BLaER1 (cell line): Measurements from ENCODE around the gene CCDC148.

Experiments
- H3K27ac ChIP-seq: shearing (Covaris generic); formaldehyde crosslinking; 2 replicates; pipeline ENCODE4 v1.8.1; 2022
- H3K27me3 ChIP-seq: shearing (Covaris generic); formaldehyde crosslinking; 2 replicates; pipeline ENCODE4 v1.8.1; 2022
- H3K36me3 ChIP-seq: shearing (Covaris generic); formaldehyde crosslinking; 2 replicates; pipeline ENCODE4 v1.8.1; 2022
- H3K4me1 ChIP-seq: shearing (Covaris generic); formaldehyde crosslinking; 2 replicates; pipeline ENCODE4 v1.8.1; 2022
- H3K4me2 ChIP-seq: shearing (Covaris generic); formaldehyde crosslinking; 2 replicates; pipeline ENCODE4 v1.8.1; 2022
- H3K4me3 ChIP-seq: shearing (Covaris generic); formaldehyde crosslinking; 2 replicates; pipeline ENCODE4 v1.8.1; 2022
- H3K9ac ChIP-seq: shearing (Covaris generic); formaldehyde crosslinking; 2 replicates; pipeline ENCODE4 v1.8.1; 2022
- H3K9me3 ChIP-seq: shearing (Covaris generic); formaldehyde crosslinking; 2 replicates; pipeline ENCODE4 v1.8.1; 2022
- H4K20me1 ChIP-seq: shearing (Covaris generic); formaldehyde crosslinking; 2 replicates; pipeline ENCODE4 v1.8.1; 2022
- Cebpa-rat ChIP-seq: shearing (Covaris generic); IDR thresholded peaks from 2 replicates; pipeline ENCODE4 v1.8.1; 2022

The CCDC148 gene

DNA sequence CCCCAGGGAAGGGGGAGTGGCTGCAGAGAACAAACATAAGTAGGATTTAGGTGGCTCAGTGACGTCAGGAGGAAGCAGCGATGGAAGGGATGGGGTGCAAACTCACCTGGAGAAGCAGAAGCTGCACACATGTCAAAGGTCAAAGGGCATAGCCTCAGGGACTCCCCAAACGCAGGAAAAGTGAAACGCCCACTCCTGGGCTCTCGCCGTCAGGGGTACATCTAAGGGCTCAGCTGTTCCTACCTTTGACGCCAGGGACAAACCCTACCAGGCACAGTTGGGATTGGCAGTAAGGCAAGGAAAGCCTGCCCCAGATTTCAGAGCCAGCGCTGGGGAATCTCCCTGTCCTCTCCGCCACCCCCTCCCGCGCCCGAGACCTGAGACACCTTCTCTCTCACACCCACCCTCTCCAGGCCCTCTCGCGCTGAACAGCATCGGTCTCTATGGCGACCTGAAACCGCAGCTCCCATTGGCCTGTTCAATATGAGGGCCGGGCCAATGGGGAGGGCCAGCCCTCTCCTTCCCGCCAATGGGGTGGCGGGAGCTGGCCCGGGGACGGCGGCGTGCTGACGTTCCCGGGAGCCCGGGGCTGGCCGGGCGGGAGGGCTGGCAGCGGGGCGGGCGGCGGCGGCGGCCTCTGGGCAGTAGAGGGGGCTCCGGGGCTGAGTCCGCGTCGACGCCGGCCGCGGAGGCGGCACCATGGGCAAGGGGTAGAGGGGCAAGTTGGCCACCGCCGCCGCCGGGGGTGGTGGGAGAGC lies at the start of gene CCDC148, which contains the start of gene PKP4:
CCDC148 (minus strand) TSS at position 445 of the 758 bp plus-strand sequence; CDS start at position 131, 314 bp downstream.
PKP4 (plus strand) TSS at position 644 of the 758 bp plus-strand sequence. CDS start 76,233 bp downstream, outside the sequence.
- peaks cover 36% of the 10 kb centered on the region for H4K20me1 ChIP-seq
- H3K9ac ChIP-seq, result peak within 1 kb of the TSS; percentile 79
- TF ChIP-seq Cebpa-rat, result no peak
- no peaks in the 10 kb centered on the region for H3K9me3 ChIP-seq
- H3K36me3 ChIP-seq, result no peaks in the 10 kb centered on the region
- peak within 1 kb of the TSS; percentile 96 for H3K4me2 ChIP-seq
- H3K27me3 ChIP-seq, result peaks cover 22% of the 10 kb centered on the region
- H3K4me3 ChIP-seq, result peak within 1 kb of the TSS; percentile 88
- H3K4me1 ChIP-seq, result peaks cover 21% of the 10 kb centered on the region
- H3K27ac ChIP-seq, result peak within 1 kb of the TSS; percentile 61

DNA sequence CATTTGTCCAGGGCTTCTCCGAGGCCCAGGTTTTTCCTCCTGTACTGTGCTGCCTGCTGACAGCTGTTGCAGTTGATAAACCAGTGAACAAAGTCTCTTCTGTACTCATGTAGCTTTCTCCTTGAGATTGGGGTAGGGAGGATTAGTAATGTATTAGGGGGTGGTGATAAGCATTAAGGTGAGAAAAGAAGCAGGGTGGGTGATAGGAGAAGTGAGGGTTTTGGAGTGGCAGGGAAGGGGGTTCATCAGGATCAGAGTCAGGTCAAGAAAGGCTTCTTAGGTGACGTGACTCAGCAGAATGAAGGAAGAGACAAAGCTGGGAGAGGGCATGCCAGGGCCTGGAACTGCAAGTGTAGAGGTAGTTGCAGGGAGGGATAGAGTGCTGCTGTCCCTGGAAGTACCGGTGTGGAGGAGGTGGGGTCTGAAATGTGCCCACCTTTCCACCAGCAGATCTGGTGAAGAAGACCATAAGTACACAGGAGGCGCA lies 48.9 kb upstream of the CCDC148 start:
- Histone ChIP-seq H3K4me3 (no peak overlapping the region), H3K9ac (no peak overlapping the region), H3K27me3 (no peaks in the 10 kb centered on the region), H3K27ac (no peak overlapping the region), H3K4me1 (no peaks in the 10 kb centered on the region), H4K20me1 (peaks cover 1% of the 10 kb centered on the region; the same call in 1 of the 2 replicates), H3K9me3 (no peaks in the 10 kb centered on the region), H3K36me3 (no peaks in the 10 kb centered on the region), H3K4me2 (no peak overlapping the region)
- no peak for TF ChIP-seq Cebpa-rat

DNA sequence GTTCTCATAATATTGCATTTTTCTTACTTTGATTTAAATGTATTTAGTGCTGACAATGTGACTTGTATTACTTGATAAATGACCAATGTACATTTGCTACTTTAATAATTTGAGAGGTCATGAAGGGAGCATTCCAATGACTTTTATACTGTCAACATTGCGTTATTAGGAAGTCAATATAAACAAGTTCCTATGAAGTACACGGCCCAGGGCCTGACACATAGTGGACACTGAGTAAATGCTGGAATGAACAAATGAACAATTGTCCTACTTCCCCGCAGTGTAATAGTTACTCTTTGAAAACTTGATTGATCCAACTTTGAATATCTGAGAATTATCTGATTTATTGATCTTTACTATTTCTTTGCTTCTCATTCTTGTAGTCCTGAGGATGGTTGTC lies 47.5 kb upstream of the CCDC148 start:
- H3K4me2 ChIP-seq, result no peak overlapping the region
- H3K9ac ChIP-seq, result no peak overlapping the region
- no peaks in the 10 kb centered on the region for H3K9me3 ChIP-seq
- H3K36me3 ChIP-seq, result no peaks in the 10 kb centered on the region
- H3K27me3 ChIP-seq, result no peaks in the 10 kb centered on the region
- no peak for TF ChIP-seq Cebpa-rat
- H3K27ac ChIP-seq, result no peak overlapping the region
- H3K4me3 ChIP-seq, result no peak overlapping the region
- no peaks in the 10 kb centered on the region; the same call in 1 of the 2 replicates for H4K20me1 ChIP-seq
- no peaks in the 10 kb centered on the region for H3K4me1 ChIP-seq

DNA sequence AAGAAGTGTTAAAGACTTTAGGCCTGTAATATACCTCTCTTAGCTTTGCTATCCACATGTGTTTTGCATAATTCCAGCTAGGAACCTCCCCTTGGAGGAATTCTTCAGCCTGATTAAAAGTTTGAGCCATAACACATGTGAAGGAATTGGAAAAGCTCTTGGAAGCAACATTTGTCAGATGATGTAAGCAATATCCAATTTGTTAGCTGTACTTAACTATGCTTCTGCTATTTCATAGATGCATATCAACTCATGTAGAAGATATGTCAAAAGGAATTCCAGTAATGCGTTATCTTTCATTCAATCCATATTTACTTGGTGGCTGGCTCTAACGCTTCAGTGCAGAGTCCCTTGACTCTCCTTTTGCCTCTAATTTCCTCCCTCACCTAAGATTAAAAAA lies 46.4 kb upstream of the CCDC148 start:
- H3K36me3 ChIP-seq, result no peaks in the 10 kb centered on the region
- no peak for TF ChIP-seq Cebpa-rat
- no peak overlapping the region for H3K9ac ChIP-seq
- no peak overlapping the region for H3K27ac ChIP-seq
- H3K4me2 ChIP-seq, result no peak overlapping the region
- no peak overlapping the region for H3K4me3 ChIP-seq
- H3K4me1 ChIP-seq, result no peaks in the 10 kb centered on the region
- H4K20me1 ChIP-seq, result no peaks in the 10 kb centered on the region; the same call in 1 of the 2 replicates
- H3K27me3 ChIP-seq, result no peaks in the 10 kb centered on the region
- no peaks in the 10 kb centered on the region for H3K9me3 ChIP-seq

DNA sequence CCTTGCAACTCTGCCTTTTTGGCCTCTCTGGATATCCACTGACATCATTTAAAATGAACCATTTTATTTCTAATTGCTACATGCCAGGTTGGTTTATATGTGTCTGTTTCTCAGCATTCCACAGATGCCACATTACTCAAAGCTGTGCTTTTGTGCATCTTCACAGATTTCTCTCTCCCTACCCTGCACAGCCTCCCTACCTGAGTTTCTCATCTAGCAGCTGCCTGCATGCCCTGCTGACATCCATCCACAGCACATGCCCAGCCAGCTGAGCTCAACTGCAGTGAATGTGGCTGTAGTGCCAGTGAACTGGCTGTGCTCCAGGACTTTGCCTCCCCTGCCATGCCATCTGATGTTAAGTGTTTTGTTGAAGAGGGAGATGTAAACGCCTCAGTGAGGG lies 44.7 kb upstream of the CCDC148 start:
- Histone ChIP-seq H3K9me3 (no peaks in the 10 kb centered on the region), H3K4me1 (no peaks in the 10 kb centered on the region), H3K27me3 (no peaks in the 10 kb centered on the region), H4K20me1 (no peaks in the 10 kb centered on the region; the same call in 1 of the 2 replicates), H3K36me3 (no peaks in the 10 kb centered on the region), H3K4me2 (no peak overlapping the region), H3K9ac (no peak overlapping the region), H3K27ac (no peak overlapping the region), H3K4me3 (no peak overlapping the region)
- TF ChIP-seq Cebpa-rat, result no peak

DNA sequence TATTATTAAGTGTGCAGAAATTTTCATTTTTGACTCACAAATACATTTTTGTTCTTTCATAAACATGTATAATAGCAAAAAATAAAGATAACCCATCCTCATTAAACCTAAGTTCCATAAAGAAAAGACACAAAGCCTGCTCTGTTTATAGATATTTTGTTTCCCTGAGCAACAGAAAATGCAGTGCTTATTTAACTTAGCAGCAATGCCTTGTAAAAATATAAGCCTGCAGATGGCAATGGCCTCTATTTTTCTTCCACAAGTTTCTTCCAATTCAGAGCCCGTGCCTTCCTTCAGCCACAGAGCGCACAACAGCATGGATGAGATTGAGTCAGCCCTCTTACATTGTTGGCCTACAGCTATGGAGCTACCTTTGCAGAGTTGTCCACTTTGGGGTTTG lies 43.8 kb upstream of the CCDC148 start:
- no peaks in the 10 kb centered on the region for H3K9me3 ChIP-seq
- TF ChIP-seq Cebpa-rat, result no peak
- no peaks in the 10 kb centered on the region for H3K4me1 ChIP-seq
- no peak overlapping the region for H3K9ac ChIP-seq
- H3K27me3 ChIP-seq, result no peaks in the 10 kb centered on the region
- H3K36me3 ChIP-seq, result no peaks in the 10 kb centered on the region
- no peak overlapping the region for H3K4me2 ChIP-seq
- H3K4me3 ChIP-seq, result no peak overlapping the region
- no peak overlapping the region for H3K27ac ChIP-seq
- no peaks in the 10 kb centered on the region; the same call in 1 of the 2 replicates for H4K20me1 ChIP-seq

DNA sequence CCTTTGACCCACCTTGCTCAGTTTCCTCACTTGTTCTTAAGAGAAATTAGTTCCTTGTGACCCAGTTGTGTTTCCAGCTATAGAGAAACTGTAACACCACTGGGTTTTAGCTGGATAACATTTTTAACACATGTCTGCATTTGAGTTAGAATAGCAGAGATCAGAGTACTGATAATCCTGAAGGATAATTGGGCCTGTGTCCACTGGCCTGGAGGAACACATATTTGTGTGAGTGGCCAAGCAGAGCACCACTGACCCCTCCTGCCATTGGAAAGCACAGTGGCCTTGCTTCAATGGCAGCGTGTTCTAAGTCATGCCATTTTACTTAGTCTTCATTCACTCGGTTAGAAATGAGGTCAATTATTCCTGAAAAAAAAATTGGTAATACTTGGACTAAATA lies 42.8 kb upstream of the CCDC148 start:
- Histone ChIP-seq H3K27ac (no peak overlapping the region), H3K36me3 (no peaks in the 10 kb centered on the region), H3K4me3 (no peak overlapping the region), H3K27me3 (no peaks in the 10 kb centered on the region), H3K4me1 (no peaks in the 10 kb centered on the region), H3K9me3 (no peaks in the 10 kb centered on the region), H3K9ac (no peak overlapping the region), H4K20me1 (no peaks in the 10 kb centered on the region; the same call in 1 of the 2 replicates), H3K4me2 (no peak overlapping the region)
- TF ChIP-seq Cebpa-rat, result no peak

DNA sequence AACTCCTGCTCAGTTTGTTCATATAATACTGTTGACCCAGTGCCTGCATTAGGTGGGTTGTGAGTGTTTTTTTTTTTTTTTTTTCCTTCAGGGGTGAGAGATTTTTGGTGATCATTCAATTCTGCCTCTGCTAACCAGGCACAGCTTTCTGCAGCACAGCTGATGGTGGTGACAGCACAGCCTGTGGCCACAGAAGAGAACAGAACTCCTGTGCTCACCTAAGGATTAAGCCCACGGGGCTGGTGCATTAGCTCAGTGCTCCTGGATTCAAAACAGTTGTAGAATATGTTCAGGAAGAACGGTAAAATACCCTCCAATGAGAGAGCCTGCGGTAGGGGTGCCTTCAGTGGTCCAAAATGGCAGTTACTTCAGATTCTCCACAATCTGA lies 42.2 kb upstream of the CCDC148 start:
- no peaks in the 10 kb centered on the region for H3K27me3 ChIP-seq
- H3K4me3 ChIP-seq, result no peak overlapping the region
- H3K9me3 ChIP-seq, result no peaks in the 10 kb centered on the region
- no peak overlapping the region for H3K27ac ChIP-seq
- H3K36me3 ChIP-seq, result no peaks in the 10 kb centered on the region
- H4K20me1 ChIP-seq, result no peaks in the 10 kb centered on the region; the same call in 1 of the 2 replicates
- H3K4me1 ChIP-seq, result no peaks in the 10 kb centered on the region
- H3K4me2 ChIP-seq, result no peak overlapping the region
- no peak for TF ChIP-seq Cebpa-rat
- H3K9ac ChIP-seq, result no peak overlapping the region

DNA sequence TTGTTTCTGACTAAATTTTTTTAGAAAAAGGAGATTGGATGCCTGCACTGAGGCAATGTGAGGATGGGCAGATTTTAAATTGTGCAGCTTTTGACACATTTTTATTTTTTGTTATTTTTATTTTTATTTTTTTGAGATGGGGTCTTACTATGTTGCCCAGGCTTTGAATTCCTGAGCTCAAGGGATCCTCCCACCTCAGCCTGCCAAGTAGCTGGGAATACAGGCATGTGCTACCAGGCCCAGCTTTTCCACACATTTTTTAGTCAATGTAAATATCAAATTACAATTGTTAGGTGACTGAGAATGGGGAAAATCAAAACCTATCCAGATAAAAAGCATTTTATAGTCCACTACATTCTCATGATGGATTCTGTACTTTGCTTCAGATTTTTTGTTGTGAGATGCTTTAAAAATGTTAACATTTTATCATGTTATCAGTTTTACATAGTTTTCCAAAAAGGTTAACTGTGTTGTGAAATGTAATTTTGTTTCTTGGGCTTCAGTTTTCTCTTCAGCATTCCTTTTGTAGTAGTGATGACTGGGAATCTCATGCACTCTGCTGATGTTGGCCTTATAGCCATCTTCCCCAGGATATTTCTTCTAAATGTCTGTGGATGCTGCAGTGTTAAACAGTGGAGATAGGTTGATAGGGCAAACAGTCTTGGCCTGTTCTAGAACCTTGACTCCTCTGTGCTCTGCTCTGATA lies 41.6 kb upstream of the CCDC148 start:
- Histone ChIP-seq H3K36me3 (no peaks in the 10 kb centered on the region), H3K4me1 (peaks cover 5% of the 10 kb centered on the region; the same call in 1 of the 2 replicates), H4K20me1 (peaks cover 5% of the 10 kb centered on the region; the same call in 1 of the 2 replicates), H3K9me3 (no peaks in the 10 kb centered on the region), H3K4me2 (no peak overlapping the region), H3K9ac (no peak overlapping the region), H3K4me3 (no peak overlapping the region), H3K27ac (no peak overlapping the region), H3K27me3 (no peaks in the 10 kb centered on the region)
- TF ChIP-seq Cebpa-rat, result no peak

DNA sequence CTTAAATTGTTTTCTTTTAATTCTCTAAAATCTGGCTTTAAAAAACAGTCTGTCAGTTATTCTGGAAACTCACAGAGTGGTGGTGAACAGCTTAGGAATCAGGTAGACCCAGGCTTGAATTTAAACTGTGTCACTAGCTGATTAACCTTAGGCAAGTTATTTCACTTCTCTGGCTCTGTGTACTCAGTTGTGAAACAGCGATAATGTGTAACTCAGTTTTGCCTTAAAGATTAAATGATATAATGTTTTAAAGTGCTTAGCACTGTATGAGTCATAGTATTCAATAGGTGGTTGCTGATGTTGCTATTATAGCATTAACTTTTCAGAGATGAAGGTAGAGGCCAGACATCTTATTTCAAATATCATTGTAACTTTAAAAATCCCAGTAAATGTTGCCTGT lies 40.9 kb upstream of the CCDC148 start:
- peaks cover 5% of the 10 kb centered on the region; the same call in 1 of the 2 replicates for H4K20me1 ChIP-seq
- no peak overlapping the region for H3K9ac ChIP-seq
- peaks cover 6% of the 10 kb centered on the region; the same call in 1 of the 2 replicates for H3K4me1 ChIP-seq
- TF ChIP-seq Cebpa-rat, result no peak
- H3K4me3 ChIP-seq, result no peak overlapping the region
- no peaks in the 10 kb centered on the region for H3K9me3 ChIP-seq
- H3K27me3 ChIP-seq, result no peaks in the 10 kb centered on the region
- no peak overlapping the region for H3K27ac ChIP-seq
- no peaks in the 10 kb centered on the region for H3K36me3 ChIP-seq
- no peak overlapping the region for H3K4me2 ChIP-seq
